Measurements from ENCODE around the gene C5orf46. TPM values are rescaled to one million over a fixed set of nuclear protein-coding genes. Genes with fewer than 3 reads are reported as not detected.

C5orf46 gene
- total and polyA plus RNA-seq, 2 experiments from 2014 or later: 0.40 TPM; not detected in 1

- Histone ChIP-seq H3F3A (replicated peaks; ENCODE audit: low read depth) (no peaks in the 10 kb centered on the region), H3K36me3 (ENCODE audit: insufficient read depth) (no peaks in the 10 kb centered on the region), H3K27ac (ENCODE audit: low read depth) (no peak overlapping the region), H2AFZ (no peak overlapping the region), H3K4me1 (ENCODE audit: insufficient read depth) (no peaks in the 10 kb centered on the region; the same call in 1 of the 2 replicates), H3K27me3 (ENCODE audit: insufficient read depth) (no peaks in the 10 kb centered on the region), H3K4me3 (no peak overlapping the region), H4K20me1 (replicated peaks; ENCODE audit: insufficient read depth) (no peaks in the 10 kb centered on the region), H3K9me2 (ENCODE audit: insufficient read depth) (peaks cover 5% of the 10 kb centered on the region; the same call in 1 of the 2 replicates), H3K79me2 (replicated peaks; ENCODE audit: insufficient read depth) (no peaks in the 10 kb centered on the region), H3K4me2 (no peak overlapping the region)
- ATAC-seq (peak; percentile 29), DNase-seq (ENCODE audit: low spot score) (no peak)
- Mint-ChIP-seq H3K36me3 (ENCODE audit: low read depth) (no peaks in the 10 kb centered on the region), H3K9me3 (no peaks in the 10 kb centered on the region), H3K4me1 (peaks cover 4% of the 10 kb centered on the region; the same call in 2 of the 3 replicates), H3K27me3 (ENCODE audit: insufficient read depth, low read depth, poor library complexity) (peaks cover 2% of the 10 kb centered on the region), H3K4me3 (no peak overlapping the region), H3K27ac (no peak overlapping the region)
- TF ChIP-seq NANOG (IDR thresholded peaks at IDR 0.05; ENCODE audit: borderline replicate concordance): no peak
These were observed 57.1 kb downstream of the C5orf46 start for GRCh38 chr5:147849226-147849625.

- Histone ChIP-seq H3K4me1 (ENCODE audit: insufficient read depth) (no peaks in the 10 kb centered on the region; the same call in 1 of the 2 replicates), H3K27me3 (ENCODE audit: insufficient read depth) (no peaks in the 10 kb centered on the region), H3F3A (replicated peaks; ENCODE audit: low read depth) (no peaks in the 10 kb centered on the region), H3K9me2 (ENCODE audit: insufficient read depth) (no peaks in the 10 kb centered on the region), H2AFZ (no peak overlapping the region), H3K79me2 (replicated peaks; ENCODE audit: insufficient read depth) (no peaks in the 10 kb centered on the region), H4K20me1 (replicated peaks; ENCODE audit: insufficient read depth) (no peaks in the 10 kb centered on the region), H3K4me3 (no peak overlapping the region), H3K27ac (ENCODE audit: low read depth) (no peak overlapping the region), H3K36me3 (ENCODE audit: insufficient read depth) (no peaks in the 10 kb centered on the region), H3K4me2 (no peak overlapping the region)
- H3K4me3 Mint-ChIP-seq: no peak overlapping the region
- H3K27me3 Mint-ChIP-seq (ENCODE audit: insufficient read depth, low read depth, poor library complexity): no peaks in the 10 kb centered on the region
- ATAC-seq (no peak), DNase-seq (ENCODE audit: low spot score) (no peak)
- no peaks in the 10 kb centered on the region for H3K36me3 Mint-ChIP-seq (ENCODE audit: low read depth)
- TF ChIP-seq EZH2 (IDR thresholded peaks at IDR 0.05; ENCODE audit: low read depth, unreplicated experiment) (no peak), CREB1 (CRISPR knock-in tag; IDR thresholded peaks at IDR 0.05; ENCODE audit: low read depth) (no peak), NANOG (IDR thresholded peaks at IDR 0.05; ENCODE audit: borderline replicate concordance) (no peak), ZNF462 (CRISPR knock-in tag; IDR thresholded peaks at IDR 0.05) (no peak), REST (IDR thresholded peaks at IDR 0.05; ENCODE audit: unreplicated experiment) (no peak), EZH2phosphoT487 (IDR thresholded peaks at IDR 0.05; ENCODE audit: unreplicated experiment) (no peak), ETS1 (IDR thresholded peaks at IDR 0.05) (no peak)
- H3K9me3 Mint-ChIP-seq: no peaks in the 10 kb centered on the region
- no peak overlapping the region for H3K27ac Mint-ChIP-seq
- H3K4me1 Mint-ChIP-seq: peaks cover 11% of the 10 kb centered on the region
These were observed 60.7 kb downstream of the C5orf46 start for GRCh38 chr5:147845618-147846017.

All from GM23338 (cell line).